GM12875 (cell line): ENCODE results near the gene RXRA.

Source experiments
- H3K4me3 ChIP-seq: one replicate; pipeline ENCODE4 v1.5.1; 2011; ENCODE audit warnings: low read depth, low read length, control low read depth
- CTCF ChIP-seq: IDR thresholded peaks from 2 replicates; pipeline ENCODE4 v1.5.1; 2011; ENCODE audit warnings: low read depth, mild to moderate bottlenecking, control low read depth, inconsistent platforms, low read length, moderate library complexity, borderline replicate concordance; ENCODE audit not compliant: insufficient read depth

Gene RXRA

GRCh38 chr9:134369416-134370212 lies 43.4 kb downstream of the RXRA start:
- H3K4me3 ChIP-seq, result no peak overlapping the region
- no peak for TF ChIP-seq CTCF

- H3K4me3 ChIP-seq, result no peak overlapping the region
- TF ChIP-seq CTCF, result no peak
These were observed 43.9 kb downstream of the RXRA start for GRCh38 chr9:134370213-134370492.

GRCh38 chr9:134370638-134371037 lies 44.4 kb downstream of the RXRA start:
- TF ChIP-seq CTCF, result no peak
- H3K4me3 ChIP-seq, result no peak overlapping the region

- H3K4me3 ChIP-seq, result no peak overlapping the region
- TF ChIP-seq CTCF, result no peak
These were observed 45.5 kb downstream of the RXRA start for GRCh38 chr9:134371731-134372130.

- no peak for TF ChIP-seq CTCF
- no peak overlapping the region for H3K4me3 ChIP-seq
These were observed 46.5 kb downstream of the RXRA start for GRCh38 chr9:134372581-134373267.

- TF ChIP-seq CTCF, result no peak
- no peak overlapping the region for H3K4me3 ChIP-seq
These were observed 47.0 kb downstream of the RXRA start for GRCh38 chr9:134373269-134373668.

GRCh38 chr9:134373953-134374300 lies 47.7 kb downstream of the RXRA start:
- H3K4me3 ChIP-seq, result no peak overlapping the region

More at GRCh38 chr9:134373953-134374300, 47.7 kb downstream of the RXRA start:
- TF ChIP-seq CTCF, result no peak
